ENCODE measurements around the gene PAFAH1B2. TPM values are rescaled to one million over a fixed set of nuclear protein-coding genes. Genes with fewer than 3 reads are reported as not detected.

Gene PAFAH1B2
- total RNA-seq, 1 experiment from 2014 or later, result 154 TPM

DNA sequence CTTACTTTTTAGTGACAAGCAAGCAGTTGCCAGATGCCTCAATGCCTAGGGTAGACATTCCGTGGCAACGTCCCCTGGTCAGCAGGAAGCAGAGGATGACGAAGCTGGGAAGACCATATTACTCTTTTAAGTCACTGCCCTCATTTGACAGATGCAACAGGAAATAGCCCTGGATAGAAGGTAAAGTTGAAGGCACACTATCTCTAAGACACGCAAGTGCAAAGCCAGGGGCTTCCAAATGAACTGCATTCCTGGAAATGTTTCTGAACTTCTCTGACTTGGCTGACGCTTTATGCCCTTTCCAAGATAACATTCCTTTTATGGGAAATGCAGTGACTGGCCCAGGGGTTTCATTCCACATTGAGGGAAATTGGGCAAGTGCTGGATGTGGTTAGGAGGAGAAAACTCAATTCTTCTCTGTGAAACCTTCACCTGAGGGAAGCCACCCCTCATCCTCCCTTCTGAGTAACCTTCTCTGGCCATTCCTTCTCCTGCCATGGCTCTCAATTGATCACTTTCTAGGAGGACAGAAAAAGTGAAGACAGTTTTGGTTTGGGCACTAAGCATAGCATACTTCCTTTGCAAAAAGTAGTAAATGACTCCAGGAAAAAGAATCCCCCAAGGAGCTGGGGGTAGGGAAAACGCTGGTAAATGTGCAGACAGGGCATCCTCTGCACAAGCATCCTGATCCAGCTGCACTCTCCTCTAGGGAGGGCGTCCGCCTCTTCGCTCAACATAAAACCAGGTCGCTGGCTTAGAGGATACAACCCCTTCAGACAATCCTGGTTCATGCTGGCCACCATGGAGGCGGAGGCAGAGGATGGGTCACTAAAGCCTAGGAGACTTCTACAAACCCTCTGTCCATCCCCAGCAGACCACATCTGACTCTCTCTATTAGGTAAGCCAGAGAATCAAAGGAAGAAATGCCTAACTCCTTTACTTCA lies 73.3 kb downstream of the PAFAH1B2 start:
- intact Hi-C loops (cut with micrococcal nuclease), result no loop called here
- no peaks in the 10 kb centered on the region for H3K79me2 ChIP-seq (ENCODE audit: insufficient read depth, low read length)
- DNase-seq (ENCODE audit: low read depth, low spot score), result no peak
- H3K9ac ChIP-seq (ENCODE audit: low read length), result no peak overlapping the region
- CTCF ChIA-PET, result no interaction called here
- POLR2A ChIA-PET, result no interaction called here
- H3K4me1 ChIP-seq (ENCODE audit: control insufficient read depth in 1 of 2, insufficient read depth in 2 of 2, low read length in 2 of 2), result peaks cover 9 to 14% of the 10 kb centered on the region in 2 experiments
- H3K4me2 ChIP-seq (ENCODE audit: low read length), result no peak overlapping the region
- no peak overlapping the region for H2AFZ ChIP-seq (ENCODE audit: low read depth, low read length, poor library complexity, severe bottlenecking)
- TF ChIP-seq, protein P1, sequence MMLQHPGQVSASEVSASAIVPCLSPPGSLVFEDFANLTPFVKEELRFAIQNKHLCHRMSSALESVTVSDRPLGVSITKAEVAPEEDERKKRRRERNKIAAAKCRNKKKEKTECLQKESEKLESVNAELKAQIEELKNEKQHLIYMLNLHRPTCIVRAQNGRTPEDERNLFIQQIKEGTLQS (IDR thresholded peaks at IDR 0.05), result no peak
- TF ChIP-seq TCF7L2 (IDR thresholded peaks at IDR 0.05; ENCODE audit: borderline replicate concordance, extremely low read depth, insufficient read depth, insufficient read length), result no peak
- TF ChIP-seq, protein P2, sequence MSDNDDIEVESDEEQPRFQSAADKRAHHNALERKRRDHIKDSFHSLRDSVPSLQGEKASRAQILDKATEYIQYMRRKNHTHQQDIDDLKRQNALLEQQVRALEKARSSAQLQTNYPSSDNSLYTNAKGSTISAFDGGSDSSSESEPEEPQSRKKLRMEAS (IDR thresholded peaks at IDR 0.05), result no peak
- TF ChIP-seq POLR2AphosphoS5 (IDR thresholded peaks at IDR 0.05; ENCODE audit: low read depth, low read length), result no peak
- TF ChIP-seq JUND (IDR thresholded peaks at IDR 0.05), result no peak
- TF ChIP-seq CBX3 (IDR thresholded peaks at IDR 0.05; ENCODE audit: low read depth), result no peak
- no peak for TF ChIP-seq ZNF274 (IDR thresholded peaks at IDR 0.05; ENCODE audit: low read depth, low read length)
- TF ChIP-seq EZH2phosphoT487 (IDR thresholded peaks at IDR 0.05; ENCODE audit: borderline replicate concordance), result no peak
- no peak for TF ChIP-seq EZH2 (IDR thresholded peaks at IDR 0.05)
- no peak overlapping the region for H3K27ac ChIP-seq (ENCODE audit: low read depth, low read length)
- H3K4me3 ChIP-seq (replicated peaks in 1 of 2; ENCODE audit: low read depth in 1 of 2, low read length in 2 of 2), result no peak overlapping the region
- H3K9me2 ChIP-seq (ENCODE audit: insufficient read depth), result no peaks in the 10 kb centered on the region
- no peaks in the 10 kb centered on the region for H3K27me3 ChIP-seq (ENCODE audit: insufficient read depth, low read length)
- H4K20me1 ChIP-seq (ENCODE audit: insufficient read depth), result no peaks in the 10 kb centered on the region
- ATAC-seq, result no peak
- H3K36me3 ChIP-seq (ENCODE audit: control insufficient read depth in 1 of 2, insufficient read depth in 2 of 2, low read length in 2 of 2), result peaks cover 16 to 19% of the 10 kb centered on the region in 2 experiments; a peak in 3 of 4 replicates
- RAD21 ChIA-PET (ENCODE audit: low non-redundant PET in 1 of 2, low total read pairs in 2 of 2, uncharacterized antibody in 2 of 2, unreplicated experiment in 2 of 2), result no interaction called here
- no TSS peak for BruUV-seq (replicated peaks)
- H3K9me3 ChIP-seq (ENCODE audit: control insufficient read depth in 1 of 2, insufficient read depth in 1 of 2, low read depth in 1 of 2, low read length in 2 of 2), result no peaks in the 10 kb centered on the region

Measured in HCT116 (cell line).